ENCODE results near the gene AURKAIP1.
A peak's percentile ranks its signal among the peaks of the same experiment; 100 is the strongest.
"Not testable (repeated sequence)": the region's sequence is repeated elsewhere in the genome, so short reads cannot be mapped to it uniquely, and the experiment has no call there.

The AURKAIP1 gene

DNA sequence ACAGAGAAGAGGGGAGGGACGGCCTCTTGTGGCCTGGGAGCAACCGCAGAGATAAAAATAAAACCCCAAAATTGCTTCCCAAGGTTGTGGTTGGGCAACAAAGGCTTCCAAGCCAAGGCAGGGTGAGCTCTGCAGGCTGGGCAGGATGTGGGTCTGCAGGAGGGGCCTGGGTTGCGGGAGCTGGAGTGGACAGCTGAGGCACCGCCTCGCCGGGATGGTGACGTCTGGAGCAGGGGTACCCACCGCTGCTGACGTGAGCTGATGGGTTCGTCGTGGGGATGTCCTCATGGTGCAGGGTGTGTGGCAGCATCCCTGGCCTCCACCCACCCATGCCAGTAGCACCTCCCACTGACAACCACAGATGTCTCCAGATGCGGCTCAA, 3.7 kb downstream of the AURKAIP1 start:
- H3K79me2 ChIP-seq (ENCODE audit: control insufficient read depth, insufficient read depth, low read length, unreplicated experiment) = peaks cover 25% of the 10 kb centered on the region
- no peak overlapping the region for H3K27ac ChIP-seq (ENCODE audit: low read depth, low read length)
- H3K4me1 ChIP-seq (ENCODE audit: control insufficient read depth, insufficient read depth, low read length, unreplicated experiment) = peaks cover 25% of the 10 kb centered on the region
- no peaks in the 10 kb centered on the region for H3K27me3 ChIP-seq (ENCODE audit: insufficient read depth, low read length)
- H3K4me3 ChIP-seq (ENCODE audit: low read depth, low read length) = no peak overlapping the region
- no peak overlapping the region for H2AFZ ChIP-seq (ENCODE audit: low read length, unreplicated experiment)
- no peaks in the 10 kb centered on the region; the same call in 1 of the 2 replicates for H3K36me3 ChIP-seq (ENCODE audit: insufficient read depth, low read length)

GRCh38 chr1:1370771-1371300, 4.2 kb downstream of the AURKAIP1 start:
- Histone ChIP-seq H3K27me3 (ENCODE audit: insufficient read depth, low read length) (no peaks in the 10 kb centered on the region), H3K4me1 (ENCODE audit: control insufficient read depth, insufficient read depth, low read length, unreplicated experiment) (peaks cover 20% of the 10 kb centered on the region)

GRCh38 chr1:1370094-1370493, 4.9 kb downstream of the AURKAIP1 start:
- H3K36me3 ChIP-seq (ENCODE audit: insufficient read depth, low read length); H3K4me3 ChIP-seq (ENCODE audit: low read depth, low read length); H2AFZ ChIP-seq (ENCODE audit: low read length, unreplicated experiment); H3K27me3 ChIP-seq (ENCODE audit: insufficient read depth, low read length); H3K27ac ChIP-seq (ENCODE audit: low read depth, low read length): not testable (repeated sequence)
- peaks cover 25% of the 10 kb centered on the region for H3K79me2 ChIP-seq (ENCODE audit: control insufficient read depth, insufficient read depth, low read length, unreplicated experiment)
- peaks cover 20% of the 10 kb centered on the region for H3K4me1 ChIP-seq (ENCODE audit: control insufficient read depth, insufficient read depth, low read length, unreplicated experiment)

More at GRCh38 chr1:1370771-1371300, 4.2 kb downstream of the AURKAIP1 start:
- H3K27ac ChIP-seq (ENCODE audit: low read depth, low read length) = no peak overlapping the region
- H3K36me3 ChIP-seq (ENCODE audit: insufficient read depth, low read length) = no peaks in the 10 kb centered on the region; the same call in 1 of the 2 replicates
- H2AFZ ChIP-seq (ENCODE audit: low read length, unreplicated experiment) = no peak overlapping the region
- H3K4me3 ChIP-seq (ENCODE audit: low read depth, low read length) = no peak overlapping the region
- peaks cover 25% of the 10 kb centered on the region for H3K79me2 ChIP-seq (ENCODE audit: control insufficient read depth, insufficient read depth, low read length, unreplicated experiment)

GRCh38 chr1:1367315-1367714, 7.7 kb downstream of the AURKAIP1 start:
- H3K4me1 ChIP-seq (ENCODE audit: control insufficient read depth, insufficient read depth, low read length, unreplicated experiment) = peaks cover 7% of the 10 kb centered on the region
- H3K4me3 ChIP-seq (ENCODE audit: low read depth, low read length) = no peak overlapping the region
- no peak overlapping the region for H2AFZ ChIP-seq (ENCODE audit: low read length, unreplicated experiment)
- no peaks in the 10 kb centered on the region; the same call in 1 of the 2 replicates for H3K36me3 ChIP-seq (ENCODE audit: insufficient read depth, low read length)
- no peak overlapping the region for H3K27ac ChIP-seq (ENCODE audit: low read depth, low read length)
- peaks cover 2% of the 10 kb centered on the region for H3K79me2 ChIP-seq (ENCODE audit: control insufficient read depth, insufficient read depth, low read length, unreplicated experiment)
- H3K27me3 ChIP-seq (ENCODE audit: insufficient read depth, low read length) = no peaks in the 10 kb centered on the region

- H3K4me3 ChIP-seq (ENCODE audit: low read depth, low read length) = no peak overlapping the region
- H3K27me3 ChIP-seq (ENCODE audit: insufficient read depth, low read length) = no peaks in the 10 kb centered on the region
- no peaks in the 10 kb centered on the region; the same call in 1 of the 2 replicates for H3K36me3 ChIP-seq (ENCODE audit: insufficient read depth, low read length)
- peaks cover 8% of the 10 kb centered on the region for H3K4me1 ChIP-seq (ENCODE audit: control insufficient read depth, insufficient read depth, low read length, unreplicated experiment)
- no peaks in the 10 kb centered on the region for H3K79me2 ChIP-seq (ENCODE audit: control insufficient read depth, insufficient read depth, low read length, unreplicated experiment)
- H3K27ac ChIP-seq (ENCODE audit: low read depth, low read length) = no peak overlapping the region
- no peak overlapping the region for H2AFZ ChIP-seq (ENCODE audit: low read length, unreplicated experiment)
These were observed 8.3 kb downstream of the AURKAIP1 start for GRCh38 chr1:1366699-1367066.

DNA sequence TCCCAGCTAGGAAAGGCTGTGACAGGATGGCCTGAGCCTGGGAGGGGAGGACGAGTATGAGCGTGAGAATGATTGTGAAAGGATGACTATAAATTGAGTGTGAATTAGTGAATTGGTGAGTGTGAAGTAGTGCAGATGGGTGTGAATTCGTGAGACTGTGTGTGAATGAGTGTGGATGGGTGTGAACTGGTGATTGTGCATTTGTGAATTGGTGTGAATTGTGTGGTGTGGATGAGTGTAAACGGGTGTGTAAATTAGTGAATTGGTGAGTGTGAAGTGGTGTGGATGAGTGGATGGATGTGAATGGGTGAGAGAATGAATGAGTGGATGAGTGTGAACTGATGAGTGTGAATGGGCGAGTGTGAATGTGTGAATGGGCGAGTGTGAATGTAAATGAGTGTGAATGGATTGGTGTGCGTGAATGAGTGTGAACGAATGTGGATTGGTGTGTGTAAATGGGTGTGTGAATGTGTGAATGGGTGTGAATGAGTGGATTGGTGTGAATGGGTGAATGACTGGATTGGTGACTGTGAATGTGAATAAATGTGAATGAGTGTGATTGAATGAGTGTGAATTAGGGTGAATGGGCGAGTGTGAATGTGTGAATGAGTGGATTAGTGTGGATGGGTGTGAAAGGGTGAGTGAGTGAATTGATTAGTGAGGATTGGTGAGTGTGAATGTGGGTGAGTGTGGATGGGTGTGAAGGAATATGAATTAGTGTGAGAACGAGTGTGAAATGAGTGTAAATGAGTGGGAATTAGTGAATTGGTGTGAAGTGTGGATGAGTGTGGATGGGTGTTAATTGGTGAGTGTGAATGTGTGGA, 8.9 kb downstream of the AURKAIP1 start:
- Histone ChIP-seq H3K79me2 (ENCODE audit: control insufficient read depth, insufficient read depth, low read length, unreplicated experiment) (no peaks in the 10 kb centered on the region), H3K27me3 (ENCODE audit: insufficient read depth, low read length) (no peaks in the 10 kb centered on the region), H3K36me3 (ENCODE audit: insufficient read depth, low read length) (no peaks in the 10 kb centered on the region), H2AFZ (ENCODE audit: low read length, unreplicated experiment) (no peak overlapping the region), H3K4me1 (ENCODE audit: control insufficient read depth, insufficient read depth, low read length, unreplicated experiment) (peaks cover 10% of the 10 kb centered on the region), H3K4me3 (ENCODE audit: low read depth, low read length) (no peak overlapping the region), H3K27ac (ENCODE audit: low read depth, low read length) (no peak overlapping the region)

DNA sequence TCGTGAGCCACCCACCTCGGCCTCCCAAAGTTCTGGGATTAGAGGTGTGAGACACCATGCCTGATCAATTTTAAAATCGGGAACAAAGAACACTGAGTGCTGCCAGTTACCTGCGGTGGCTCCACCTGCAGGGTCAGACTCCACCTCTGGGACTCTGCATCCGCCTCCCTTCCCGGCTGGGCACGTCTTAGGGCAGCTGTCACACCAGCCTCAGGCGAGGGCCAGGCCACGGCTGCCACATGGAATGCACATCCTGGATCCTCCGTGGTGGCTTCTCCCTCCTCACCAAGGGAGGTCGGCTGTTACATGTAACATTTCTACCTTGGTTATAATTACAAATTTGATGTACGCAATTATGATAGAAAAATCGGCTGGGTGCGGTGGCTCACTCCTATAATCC, 10.7 kb downstream of the AURKAIP1 start:
- H3K4me3 ChIP-seq (ENCODE audit: low read depth, low read length) = no peak overlapping the region
- H2AFZ ChIP-seq (ENCODE audit: low read length, unreplicated experiment) = no peak overlapping the region
- H3K79me2 ChIP-seq (ENCODE audit: control insufficient read depth, insufficient read depth, low read length, unreplicated experiment) = no peaks in the 10 kb centered on the region
- H3K36me3 ChIP-seq (ENCODE audit: insufficient read depth, low read length) = no peaks in the 10 kb centered on the region
- no peak overlapping the region for H3K27ac ChIP-seq (ENCODE audit: low read depth, low read length)
- peaks cover 28% of the 10 kb centered on the region for H3K4me1 ChIP-seq (ENCODE audit: control insufficient read depth, insufficient read depth, low read length, unreplicated experiment)
- H3K27me3 ChIP-seq (ENCODE audit: insufficient read depth, low read length) = no peaks in the 10 kb centered on the region

- peak overlapping the region; percentile 29 for H2AFZ ChIP-seq (ENCODE audit: low read length, unreplicated experiment)
- no peak overlapping the region for H3K4me3 ChIP-seq (ENCODE audit: low read depth, low read length)
- peak overlapping the region; percentile 29; the same call in 1 of the 2 replicates for H3K27ac ChIP-seq (ENCODE audit: low read depth, low read length)
- peaks cover 6% of the 10 kb centered on the region for H3K79me2 ChIP-seq (ENCODE audit: control insufficient read depth, insufficient read depth, low read length, unreplicated experiment)
- no peaks in the 10 kb centered on the region for H3K27me3 ChIP-seq (ENCODE audit: insufficient read depth, low read length)
- no peaks in the 10 kb centered on the region for H3K36me3 ChIP-seq (ENCODE audit: insufficient read depth, low read length)
- peaks cover 37% of the 10 kb centered on the region for H3K4me1 ChIP-seq (ENCODE audit: control insufficient read depth, insufficient read depth, low read length, unreplicated experiment)
These were observed 13.0 kb downstream of the AURKAIP1 start for GRCh38 chr1:1361982-1362423.

- H3K27ac ChIP-seq (ENCODE audit: low read depth, low read length) = peak overlapping the region; percentile 29
- H3K79me2 ChIP-seq (ENCODE audit: control insufficient read depth, insufficient read depth, low read length, unreplicated experiment) = peaks cover 11% of the 10 kb centered on the region
- peak overlapping the region; percentile 29 for H2AFZ ChIP-seq (ENCODE audit: low read length, unreplicated experiment)
- peak overlapping the region; percentile 55; the same call in 1 of the 2 replicates for H3K4me3 ChIP-seq (ENCODE audit: low read depth, low read length)
- H3K36me3 ChIP-seq (ENCODE audit: insufficient read depth, low read length) = no peaks in the 10 kb centered on the region
- no peaks in the 10 kb centered on the region for H3K27me3 ChIP-seq (ENCODE audit: insufficient read depth, low read length)
- peaks cover 37% of the 10 kb centered on the region for H3K4me1 ChIP-seq (ENCODE audit: control insufficient read depth, insufficient read depth, low read length, unreplicated experiment)
These were observed 13.6 kb downstream of the AURKAIP1 start for GRCh38 chr1:1361233-1361981.

GRCh38 chr1:1360506-1361169, 14.4 kb downstream of the AURKAIP1 start:
- H2AFZ ChIP-seq (ENCODE audit: low read length, unreplicated experiment) = no peak overlapping the region
- H3K27me3 ChIP-seq (ENCODE audit: insufficient read depth, low read length) = no peaks in the 10 kb centered on the region
- H3K36me3 ChIP-seq (ENCODE audit: insufficient read depth, low read length) = no peaks in the 10 kb centered on the region
- peaks cover 17% of the 10 kb centered on the region for H3K79me2 ChIP-seq (ENCODE audit: control insufficient read depth, insufficient read depth, low read length, unreplicated experiment)
- peaks cover 41% of the 10 kb centered on the region for H3K4me1 ChIP-seq (ENCODE audit: control insufficient read depth, insufficient read depth, low read length, unreplicated experiment)
- H3K4me3 ChIP-seq (ENCODE audit: low read depth, low read length) = peak overlapping the region; percentile 55
- H3K27ac ChIP-seq (ENCODE audit: low read depth, low read length) = peak overlapping the region; percentile 93

Data from ACC112 (cell line).